AG04449 (cell line): ENCODE results near the gene PCYT1B.

ENCODE experiments used
- CTCF ChIA-PET: fragments of 350-600 bp; formaldehyde crosslinking; extraction: SDS; loops from one replicate; lab custom pipeline; 2021; ENCODE audit warnings: antibody characterized with exemption; lab: Yijun Ruan, JAX
- POLR2A ChIA-PET: fragments of 400-600, 350-600 bp; formaldehyde crosslinking; extraction: SDS; loops from one replicate; lab custom pipeline; 2020; ENCODE audit warnings: antibody characterized with exemption, inconsistent platforms; lab: Yijun Ruan, JAX
- DNase-seq: peaks from one replicate; pipeline ENCODE4 v3.0.0-alpha.2; 2010; ENCODE audit warnings: low read depth, low spot score
- H3K4me3 ChIP-seq: 2 replicates; pipeline ENCODE4 v1.5.1; 2011; ENCODE audit warnings: low read depth, mild to moderate bottlenecking, control low read depth, low read length
- TF ChIP-seq, protein P1 (sequence below): IDR thresholded peaks from one replicate; pipeline ENCODE4 v1.5.1; 2011; ENCODE audit warnings: mild to moderate bottlenecking, moderate library complexity, low read length, control low read depth, inconsistent platforms; ENCODE audit not compliant: insufficient read depth; ENCODE audit errors: missing control alignments

Gene PCYT1B

DNA sequence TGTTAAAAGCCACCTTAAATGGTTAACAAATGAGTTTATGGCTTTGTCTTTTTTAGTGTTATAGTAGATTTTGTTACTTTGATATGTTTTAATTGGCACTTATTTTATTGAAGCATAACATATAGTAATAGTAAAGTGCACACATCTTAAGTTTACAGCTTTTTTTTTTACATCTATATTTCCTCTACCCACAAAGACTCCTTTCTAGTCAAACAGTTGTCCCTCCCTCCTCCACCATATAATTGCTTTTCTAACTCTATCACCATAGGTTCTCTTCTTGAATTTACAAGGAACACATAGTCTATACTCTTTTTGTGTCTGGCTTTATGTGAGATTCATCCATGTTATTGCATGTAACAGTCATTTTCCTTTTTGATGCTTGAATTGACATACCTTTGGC lies 110.6 kb downstream of the PCYT1B start:
- no peak for DNase-seq
- CTCF ChIA-PET: no interaction called here
- TF ChIP-seq, protein P1, sequence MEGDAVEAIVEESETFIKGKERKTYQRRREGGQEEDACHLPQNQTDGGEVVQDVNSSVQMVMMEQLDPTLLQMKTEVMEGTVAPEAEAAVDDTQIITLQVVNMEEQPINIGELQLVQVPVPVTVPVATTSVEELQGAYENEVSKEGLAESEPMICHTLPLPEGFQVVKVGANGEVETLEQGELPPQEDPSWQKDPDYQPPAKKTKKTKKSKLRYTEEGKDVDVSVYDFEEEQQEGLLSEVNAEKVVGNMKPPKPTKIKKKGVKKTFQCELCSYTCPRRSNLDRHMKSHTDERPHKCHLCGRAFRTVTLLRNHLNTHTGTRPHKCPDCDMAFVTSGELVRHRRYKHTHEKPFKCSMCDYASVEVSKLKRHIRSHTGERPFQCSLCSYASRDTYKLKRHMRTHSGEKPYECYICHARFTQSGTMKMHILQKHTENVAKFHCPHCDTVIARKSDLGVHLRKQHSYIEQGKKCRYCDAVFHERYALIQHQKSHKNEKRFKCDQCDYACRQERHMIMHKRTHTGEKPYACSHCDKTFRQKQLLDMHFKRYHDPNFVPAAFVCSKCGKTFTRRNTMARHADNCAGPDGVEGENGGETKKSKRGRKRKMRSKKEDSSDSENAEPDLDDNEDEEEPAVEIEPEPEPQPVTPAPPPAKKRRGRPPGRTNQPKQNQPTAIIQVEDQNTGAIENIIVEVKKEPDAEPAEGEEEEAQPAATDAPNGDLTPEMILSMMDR: no peak
- POLR2A ChIA-PET: no interaction called here
- H3K4me3 ChIP-seq: no peak overlapping the region

DNA sequence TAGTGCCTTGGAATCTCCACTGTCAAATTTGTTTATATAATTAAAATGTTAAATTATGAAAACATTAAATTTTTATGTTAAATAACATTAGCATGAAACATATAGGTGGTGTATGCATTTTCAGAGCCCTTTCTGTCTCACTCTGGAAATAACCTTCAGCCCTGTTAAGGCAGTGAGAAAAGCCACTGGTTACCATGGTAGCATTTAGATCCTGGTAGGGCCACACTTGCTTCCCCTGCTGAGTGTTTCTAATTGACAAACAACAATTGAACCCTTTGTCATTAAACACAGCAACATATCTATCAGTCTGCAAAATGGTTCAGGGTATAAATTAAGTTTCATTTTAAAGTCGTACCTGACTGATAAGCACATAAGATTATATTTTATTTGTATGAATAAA lies 118.5 kb downstream of the PCYT1B start:
- no peak for DNase-seq
- ChIA-PET POLR2A (no interaction called here), CTCF (no interaction called here)
- TF ChIP-seq, protein P1: no peak
- H3K4me3 ChIP-seq: no peak overlapping the region

DNA sequence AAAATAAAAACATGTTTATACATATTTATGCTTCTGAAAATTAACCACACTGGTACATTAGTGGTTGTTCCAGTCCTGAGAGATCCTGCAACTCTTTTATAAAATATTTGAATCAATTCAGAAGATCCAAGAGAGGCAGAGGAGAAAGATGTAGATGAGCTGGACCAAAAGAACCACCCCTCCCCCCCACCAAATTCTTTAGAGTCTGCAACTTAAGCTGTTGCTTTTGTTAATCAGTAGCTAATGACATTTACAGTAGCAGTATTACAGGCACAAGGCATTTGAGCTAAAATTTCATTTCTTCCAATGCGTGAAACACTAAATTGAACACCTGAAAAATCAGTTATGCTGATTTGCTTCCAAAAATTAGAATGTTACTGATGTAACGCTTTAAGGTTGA lies 120.5 kb downstream of the PCYT1B start:
- DNase-seq: no peak
- CTCF ChIA-PET: no interaction called here
- POLR2A ChIA-PET: no interaction called here
- TF ChIP-seq, protein P1: no peak
- H3K4me3 ChIP-seq: no peak overlapping the region

DNA sequence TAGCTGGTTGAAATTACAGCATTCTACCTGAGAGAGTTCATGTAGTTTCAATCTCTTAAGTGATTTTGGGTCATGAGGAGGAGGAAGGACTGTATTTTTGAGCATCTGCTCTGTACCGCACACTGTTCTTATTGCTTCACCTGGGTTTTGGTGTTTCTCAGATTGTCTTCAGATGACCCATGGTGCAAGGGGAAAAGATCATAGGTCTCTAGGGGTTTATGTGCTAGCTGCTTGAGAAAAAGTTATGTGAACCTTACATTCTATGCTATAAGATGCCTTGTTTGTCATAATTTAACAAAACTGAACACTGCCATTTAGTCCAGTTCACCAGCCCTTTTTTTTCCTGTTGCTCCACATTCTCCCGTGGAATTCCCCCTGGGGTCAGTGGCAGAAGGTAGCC lies 121.7 kb downstream of the PCYT1B start:
- ChIA-PET CTCF (no interaction called here), POLR2A (no interaction called here)
- no peak overlapping the region for H3K4me3 ChIP-seq
- TF ChIP-seq, protein P1: no peak
- DNase-seq: no peak

DNA sequence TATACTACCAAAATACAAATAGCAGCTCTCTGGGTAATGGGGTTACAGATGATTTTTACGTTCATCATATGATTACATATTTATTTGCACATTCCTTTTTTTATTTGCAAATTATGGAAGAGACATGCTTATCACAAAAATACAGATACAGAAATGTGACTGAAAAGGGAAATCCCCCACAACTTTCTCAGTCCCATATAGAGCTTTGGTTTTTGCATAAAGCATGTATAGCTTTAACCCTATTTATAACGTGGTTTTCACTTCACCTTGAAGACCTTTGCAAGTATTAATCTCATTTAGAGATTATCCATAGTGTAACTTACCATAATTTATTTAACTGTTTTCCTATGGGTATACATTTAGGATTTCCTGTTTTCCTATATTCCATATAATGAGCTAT lies 126.7 kb downstream of the PCYT1B start:
- no peak overlapping the region for H3K4me3 ChIP-seq
- CTCF ChIA-PET: no interaction called here
- no peak for DNase-seq
- POLR2A ChIA-PET: no interaction called here
- TF ChIP-seq, protein P1: no peak

DNA sequence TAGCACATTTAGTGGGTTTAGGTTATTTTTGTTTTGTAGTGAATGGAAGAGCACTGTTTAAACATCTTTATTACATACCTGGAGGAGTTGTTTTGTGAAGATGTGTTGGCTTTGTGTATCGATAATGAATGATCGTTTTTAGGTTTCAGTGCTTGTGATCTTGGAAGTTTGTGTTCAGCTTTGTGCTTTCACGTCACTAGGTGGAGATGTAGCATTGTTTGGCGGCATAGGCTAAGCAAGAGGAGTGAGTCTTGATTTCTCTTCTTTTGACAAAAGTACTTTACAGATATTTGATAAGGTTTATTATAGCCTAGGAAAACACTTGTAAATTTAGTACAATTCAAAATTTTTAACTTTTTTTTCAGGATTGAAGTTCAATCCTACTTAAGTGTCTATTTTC lies 131.7 kb downstream of the PCYT1B start:
- no peak overlapping the region for H3K4me3 ChIP-seq
- TF ChIP-seq, protein P1: no peak
- DNase-seq: no peak
- CTCF ChIA-PET: no interaction called here
- POLR2A ChIA-PET: no interaction called here
